ENCODE results near the gene CDC42BPB. TPM values are rescaled to one million over a fixed set of nuclear protein-coding genes. Genes with fewer than 3 reads are reported as not detected.

Gene CDC42BPB
- total RNA-seq, 1 donor, result 14.1 TPM

GRCh38 chr14:102953100-102953499 lies 104.2 kb downstream of the CDC42BPB start:
- no peaks in the 10 kb centered on the region for H3K9me3 ChIP-seq (ENCODE audit: low read depth, low read length)
- no peaks in the 10 kb centered on the region for H3K27me3 ChIP-seq (ENCODE audit: insufficient read depth, low read length)
- no peak overlapping the region for H3K4me3 ChIP-seq (ENCODE audit: low read length)
- peaks cover 15% of the 10 kb centered on the region for H3K4me1 ChIP-seq (ENCODE audit: insufficient read depth, low read length)

- H3K27me3 ChIP-seq (ENCODE audit: insufficient read depth, low read length), result no peaks in the 10 kb centered on the region
- no peak overlapping the region for H3K4me3 ChIP-seq (ENCODE audit: low read length)
- H3K9me3 ChIP-seq (ENCODE audit: low read depth, low read length), result no peaks in the 10 kb centered on the region
These were observed 105.1 kb downstream of the CDC42BPB start for GRCh38 chr14:102952276-102952675.

GRCh38 chr14:102951799-102952198 lies 105.5 kb downstream of the CDC42BPB start:
- peaks cover 15% of the 10 kb centered on the region for H3K4me1 ChIP-seq (ENCODE audit: insufficient read depth, low read length)
- no peak overlapping the region for H3K4me3 ChIP-seq (ENCODE audit: low read length)

More at GRCh38 chr14:102952276-102952675, 105.1 kb downstream of the CDC42BPB start:
- peaks cover 15% of the 10 kb centered on the region for H3K4me1 ChIP-seq (ENCODE audit: insufficient read depth, low read length)

GRCh38 chr14:102951034-102951433 lies 106.3 kb downstream of the CDC42BPB start:
- Histone ChIP-seq H3K9me3 (ENCODE audit: low read depth, low read length) (no peaks in the 10 kb centered on the region), H3K4me3 (ENCODE audit: low read length) (no peak overlapping the region), H3K4me1 (ENCODE audit: insufficient read depth, low read length) (peaks cover 15% of the 10 kb centered on the region), H3K27me3 (ENCODE audit: insufficient read depth, low read length) (no peaks in the 10 kb centered on the region)

More at GRCh38 chr14:102951799-102952198, 105.5 kb downstream of the CDC42BPB start:
- no peaks in the 10 kb centered on the region for H3K27me3 ChIP-seq (ENCODE audit: insufficient read depth, low read length)
- H3K9me3 ChIP-seq (ENCODE audit: low read depth, low read length), result no peaks in the 10 kb centered on the region

GRCh38 chr14:102949801-102950451 lies 107.4 kb downstream of the CDC42BPB start:
- peaks cover 15% of the 10 kb centered on the region for H3K4me1 ChIP-seq (ENCODE audit: insufficient read depth, low read length)
- no peaks in the 10 kb centered on the region for H3K9me3 ChIP-seq (ENCODE audit: low read depth, low read length)
- H3K27me3 ChIP-seq (ENCODE audit: insufficient read depth, low read length), result no peaks in the 10 kb centered on the region
- no peak overlapping the region for H3K4me3 ChIP-seq (ENCODE audit: low read length)

GRCh38 chr14:102949062-102949800 lies 108.1 kb downstream of the CDC42BPB start:
- Histone ChIP-seq H3K4me1 (ENCODE audit: insufficient read depth, low read length) (peaks cover 15% of the 10 kb centered on the region), H3K4me3 (ENCODE audit: low read length) (no peak overlapping the region), H3K27me3 (ENCODE audit: insufficient read depth, low read length) (no peaks in the 10 kb centered on the region), H3K9me3 (ENCODE audit: low read depth, low read length) (no peaks in the 10 kb centered on the region)

GRCh38 chr14:102948698-102949061 lies 108.7 kb downstream of the CDC42BPB start:
- no peak overlapping the region for H3K4me3 ChIP-seq (ENCODE audit: low read length)

GRCh38 chr14:102947321-102948103 lies 109.8 kb downstream of the CDC42BPB start:
- Histone ChIP-seq H3K4me1 (ENCODE audit: insufficient read depth, low read length) (peaks cover 15% of the 10 kb centered on the region), H3K9me3 (ENCODE audit: low read depth, low read length) (no peaks in the 10 kb centered on the region), H3K27me3 (ENCODE audit: insufficient read depth, low read length) (no peaks in the 10 kb centered on the region), H3K4me3 (ENCODE audit: low read length) (no peak overlapping the region)

More at GRCh38 chr14:102948698-102949061, 108.7 kb downstream of the CDC42BPB start:
- Histone ChIP-seq H3K27me3 (ENCODE audit: insufficient read depth, low read length) (no peaks in the 10 kb centered on the region), H3K4me1 (ENCODE audit: insufficient read depth, low read length) (peaks cover 15% of the 10 kb centered on the region), H3K9me3 (ENCODE audit: low read depth, low read length) (no peaks in the 10 kb centered on the region)

- Histone ChIP-seq H3K4me3 (ENCODE audit: low read length) (no peak overlapping the region), H3K9me3 (ENCODE audit: low read depth, low read length) (no peaks in the 10 kb centered on the region), H3K27me3 (ENCODE audit: insufficient read depth, low read length) (no peaks in the 10 kb centered on the region), H3K4me1 (ENCODE audit: insufficient read depth, low read length) (peaks cover 15% of the 10 kb centered on the region)
These were observed 111.8 kb downstream of the CDC42BPB start for GRCh38 chr14:102945346-102946130.

GRCh38 chr14:102944448-102945330 lies 112.7 kb downstream of the CDC42BPB start:
- Histone ChIP-seq H3K4me3 (ENCODE audit: low read length) (no peak overlapping the region), H3K27me3 (ENCODE audit: insufficient read depth, low read length) (no peaks in the 10 kb centered on the region), H3K9me3 (ENCODE audit: low read depth, low read length) (no peaks in the 10 kb centered on the region), H3K4me1 (ENCODE audit: insufficient read depth, low read length) (peaks cover 11% of the 10 kb centered on the region)

GRCh38 chr14:102943979-102944378 lies 113.4 kb downstream of the CDC42BPB start:
- H3K9me3 ChIP-seq (ENCODE audit: low read depth, low read length), result no peaks in the 10 kb centered on the region
- H3K4me1 ChIP-seq (ENCODE audit: insufficient read depth, low read length), result peaks cover 4% of the 10 kb centered on the region
- no peak overlapping the region for H3K4me3 ChIP-seq (ENCODE audit: low read length)
- no peaks in the 10 kb centered on the region for H3K27me3 ChIP-seq (ENCODE audit: insufficient read depth, low read length)

GRCh38 chr14:102943454-102943853 lies 113.9 kb downstream of the CDC42BPB start:
- no peaks in the 10 kb centered on the region for H3K4me1 ChIP-seq (ENCODE audit: insufficient read depth, low read length)
- no peak overlapping the region for H3K4me3 ChIP-seq (ENCODE audit: low read length)
- H3K9me3 ChIP-seq (ENCODE audit: low read depth, low read length), result no peaks in the 10 kb centered on the region
- H3K27me3 ChIP-seq (ENCODE audit: insufficient read depth, low read length), result no peaks in the 10 kb centered on the region

GRCh38 chr14:102942069-102942468 lies 115.3 kb downstream of the CDC42BPB start:
- no peak overlapping the region for H3K4me3 ChIP-seq (ENCODE audit: low read length)
- H3K4me1 ChIP-seq (ENCODE audit: insufficient read depth, low read length), result no peaks in the 10 kb centered on the region
- no peaks in the 10 kb centered on the region for H3K9me3 ChIP-seq (ENCODE audit: low read depth, low read length)
- H3K27me3 ChIP-seq (ENCODE audit: insufficient read depth, low read length), result no peaks in the 10 kb centered on the region

Measured in mononuclear cell (primary cell).